ENCODE measurements around the gene VSTM4.

- TF ChIP-seq EZH2 (IDR thresholded peaks at IDR 0.05; ENCODE audit: low read depth, unreplicated experiment): no peak
- TF ChIP-seq POLR2AphosphoS5 (IDR thresholded peaks at IDR 0.05; ENCODE audit: low read depth): no peak
Observed at GRCh38 chr10:49160814-49161213, 45.5 kb upstream of the VSTM4 start.

Measured in GM23338 (cell line).